ENCODE results near the gene DOP1B. TPM values are rescaled to one million over a fixed set of nuclear protein-coding genes. Genes with fewer than 3 reads are reported as not detected.

The DOP1B gene
- total and polyA plus RNA-seq, 12 donors, result 1.1 to 39.1 (median 6.9) TPM

DNA sequence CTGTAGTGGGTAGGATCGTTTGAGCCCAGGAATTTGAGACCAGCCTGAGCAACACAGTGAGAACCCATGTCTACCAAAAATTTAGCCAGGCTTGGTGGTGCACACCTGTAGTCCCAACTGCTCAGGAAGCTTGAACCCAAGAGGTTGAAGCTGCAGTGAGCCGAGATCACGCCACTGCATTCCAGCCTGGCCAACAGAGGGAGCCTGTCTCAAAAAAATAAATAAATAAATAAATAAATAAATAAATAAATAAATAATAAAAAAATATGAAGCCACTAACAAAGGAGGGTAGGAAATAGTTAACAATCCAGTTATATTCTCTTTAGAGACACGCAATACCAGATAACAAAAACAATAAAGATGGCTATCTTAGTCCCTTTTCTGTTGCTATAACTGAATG lies 33.6 kb upstream of the DOP1B start:
- no peak overlapping the region for H3K27ac ChIP-seq
- no peak for TF ChIP-seq POLR2A (IDR thresholded peaks at IDR 0.05)
- TF ChIP-seq, protein P1, sequence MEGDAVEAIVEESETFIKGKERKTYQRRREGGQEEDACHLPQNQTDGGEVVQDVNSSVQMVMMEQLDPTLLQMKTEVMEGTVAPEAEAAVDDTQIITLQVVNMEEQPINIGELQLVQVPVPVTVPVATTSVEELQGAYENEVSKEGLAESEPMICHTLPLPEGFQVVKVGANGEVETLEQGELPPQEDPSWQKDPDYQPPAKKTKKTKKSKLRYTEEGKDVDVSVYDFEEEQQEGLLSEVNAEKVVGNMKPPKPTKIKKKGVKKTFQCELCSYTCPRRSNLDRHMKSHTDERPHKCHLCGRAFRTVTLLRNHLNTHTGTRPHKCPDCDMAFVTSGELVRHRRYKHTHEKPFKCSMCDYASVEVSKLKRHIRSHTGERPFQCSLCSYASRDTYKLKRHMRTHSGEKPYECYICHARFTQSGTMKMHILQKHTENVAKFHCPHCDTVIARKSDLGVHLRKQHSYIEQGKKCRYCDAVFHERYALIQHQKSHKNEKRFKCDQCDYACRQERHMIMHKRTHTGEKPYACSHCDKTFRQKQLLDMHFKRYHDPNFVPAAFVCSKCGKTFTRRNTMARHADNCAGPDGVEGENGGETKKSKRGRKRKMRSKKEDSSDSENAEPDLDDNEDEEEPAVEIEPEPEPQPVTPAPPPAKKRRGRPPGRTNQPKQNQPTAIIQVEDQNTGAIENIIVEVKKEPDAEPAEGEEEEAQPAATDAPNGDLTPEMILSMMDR (IDR thresholded peaks at IDR 0.05), result peak in 4 of 6 experiments; percentile 13 to 48 (median 38)
- WGBS, 4 donors, result 33 to 38% (median 36%) methylated on average over 4 of the region's 4 CpGs
- H3K9me3 ChIP-seq (replicated peaks in 1 of 3), result no peaks in the 10 kb centered on the region
- DNase-seq, result no peak
- no peaks in the 10 kb centered on the region for H3K27me3 ChIP-seq
- no peaks in the 10 kb centered on the region for H3K4me1 ChIP-seq (replicated peaks in 1 of 2)
- no peaks in the 10 kb centered on the region for H3K36me3 ChIP-seq (replicated peaks in 1 of 2)
- no peak overlapping the region for H3K4me3 ChIP-seq
- intact Hi-C loops (cut with DNase I), result no loop called here

DNA sequence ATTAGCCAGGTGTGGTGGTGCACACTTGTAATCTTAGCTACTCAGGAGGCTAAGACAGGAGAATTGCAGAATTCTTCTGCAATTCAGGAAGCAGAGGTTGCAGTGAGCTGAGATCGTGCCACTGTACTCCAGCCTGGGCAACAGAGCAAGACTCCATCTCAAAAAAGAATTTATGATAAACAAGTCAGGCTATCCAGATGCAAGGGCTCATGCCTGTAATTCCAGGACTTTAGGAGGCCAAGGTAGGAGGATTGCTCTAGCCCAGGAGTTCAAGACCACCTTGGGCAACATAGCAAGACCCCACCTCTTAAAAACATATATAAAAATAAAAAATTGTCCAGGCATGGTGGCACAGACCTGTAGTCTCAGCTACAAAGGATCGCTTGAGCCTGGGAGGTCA lies 32.2 kb upstream of the DOP1B start:
- no peaks in the 10 kb centered on the region for H3K36me3 ChIP-seq (replicated peaks in 1 of 2)
- 56 to 88% (median 70%) methylated on average over 2 of the region's 2 CpGs for WGBS, 4 donors
- H3K27me3 ChIP-seq, result no peaks in the 10 kb centered on the region
- H3K4me3 ChIP-seq, result no peak overlapping the region
- H3K4me1 ChIP-seq (replicated peaks in 1 of 2), result no peaks in the 10 kb centered on the region
- no peaks in the 10 kb centered on the region for H3K9me3 ChIP-seq (replicated peaks in 1 of 3)
- DNase-seq, result peak in 1 of 7 donors; percentile 13
- intact Hi-C loops (cut with DNase I), result no loop called here
- H3K27ac ChIP-seq, result no peak overlapping the region
- no peak for TF ChIP-seq POLR2A (IDR thresholded peaks at IDR 0.05)
- TF ChIP-seq, protein P1 (IDR thresholded peaks at IDR 0.05), result no peak

DNA sequence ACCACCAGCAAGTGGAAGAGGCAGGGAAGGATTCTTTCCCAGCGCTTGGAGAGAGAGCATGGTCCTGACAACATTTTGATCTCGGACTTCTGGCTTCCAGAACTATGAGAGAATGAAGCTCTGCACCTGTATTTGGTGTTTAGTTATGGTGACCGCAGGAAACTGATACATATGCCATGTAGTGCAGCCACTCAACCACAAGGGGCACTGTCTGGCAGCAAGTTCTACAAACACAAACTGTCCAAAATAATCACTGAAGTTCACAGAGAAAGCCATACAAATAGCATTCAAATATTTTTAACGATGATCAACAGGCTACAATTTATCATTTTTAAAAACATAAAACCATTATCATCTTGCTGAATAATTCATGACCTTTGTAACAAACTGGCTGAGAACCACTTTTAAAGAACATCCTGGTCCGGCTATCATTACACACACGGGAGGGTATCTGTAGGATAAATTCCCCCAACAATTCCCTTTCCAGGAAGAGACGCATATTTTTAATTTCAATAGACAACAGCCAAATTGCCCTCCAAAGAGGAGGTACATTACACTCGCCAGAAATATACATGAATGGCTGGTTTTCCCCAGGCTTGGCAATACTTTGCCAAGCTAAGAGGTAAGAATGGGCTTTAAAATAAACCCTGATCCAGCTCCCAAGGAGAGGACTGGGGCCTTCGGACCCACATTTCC lies 31.0 kb upstream of the DOP1B start:
- Histone ChIP-seq H3K36me3 (replicated peaks in 1 of 2) (no peaks in the 10 kb centered on the region), H3K27ac (no peak overlapping the region), H3K27me3 (no peaks in the 10 kb centered on the region), H3K9me3 (replicated peaks in 1 of 3) (no peaks in the 10 kb centered on the region), H3K4me3 (no peak overlapping the region), H3K4me1 (replicated peaks in 1 of 2) (no peaks in the 10 kb centered on the region)
- DNase-seq, result peak in 5 of 7 donors; percentile 40 to 83 (median 71)
- WGBS, 4 donors, result 32 to 36% (median 33%) methylated on average over 9 of the region's 9 CpGs
- TF ChIP-seq POLR2A (IDR thresholded peaks at IDR 0.05), result no peak
- TF ChIP-seq, protein P1 (IDR thresholded peaks at IDR 0.05), result peak; percentile 69 to 94 (median 76)
- intact Hi-C loops (cut with DNase I), result no loop called here

DNA sequence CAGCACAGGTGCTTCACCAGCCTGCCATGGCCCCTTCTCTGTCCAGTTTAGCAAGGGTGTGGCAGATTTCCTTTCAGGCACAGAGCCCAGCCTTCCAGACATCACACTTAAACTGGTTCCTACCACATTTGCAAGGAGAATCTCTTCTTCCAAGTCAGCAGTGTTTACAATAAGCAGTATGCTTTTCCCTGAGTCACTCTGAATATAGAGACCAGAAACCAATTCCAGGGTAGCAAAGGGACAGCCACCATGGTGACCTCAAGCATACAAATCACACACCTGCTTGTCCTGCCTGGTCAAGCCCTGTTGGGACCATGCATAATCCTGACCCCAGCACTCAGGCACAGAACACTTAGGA lies 30.4 kb upstream of the DOP1B start:
- H3K27me3 ChIP-seq, result no peaks in the 10 kb centered on the region
- H3K4me1 ChIP-seq (replicated peaks in 1 of 2), result no peaks in the 10 kb centered on the region
- no peak for DNase-seq
- H3K4me3 ChIP-seq, result no peak overlapping the region
- no peaks in the 10 kb centered on the region for H3K9me3 ChIP-seq (replicated peaks in 1 of 3)
- TF ChIP-seq, protein P1 (IDR thresholded peaks at IDR 0.05), result no peak
- TF ChIP-seq POLR2A (IDR thresholded peaks at IDR 0.05), result no peak
- no peak overlapping the region for H3K27ac ChIP-seq
- intact Hi-C loops (cut with DNase I), result no loop called here
- H3K36me3 ChIP-seq (replicated peaks in 1 of 2), result no peaks in the 10 kb centered on the region

Measured in adrenal gland (tissue), 12 donors.